IPS-15b (cell line): Measurements from ENCODE around the gene RAB30.

Experiments used
- H3K27me3 ChIP-seq: one replicate; pipeline ENCODE4 v1.6.1; 2013; ENCODE audit warnings: low read length; ENCODE audit not compliant: control insufficient read depth, insufficient read depth
- H3K36me3 ChIP-seq: one replicate; pipeline ENCODE4 v1.6.1; 2013; ENCODE audit warnings: low read length; ENCODE audit not compliant: control insufficient read depth, insufficient read depth
- H3K4me1 ChIP-seq: one replicate; pipeline ENCODE4 v1.6.1; 2013; ENCODE audit warnings: mild to moderate bottlenecking, low read length; ENCODE audit not compliant: control insufficient read depth, insufficient read depth
- H3K4me3 ChIP-seq: one replicate; pipeline ENCODE4 v1.5.1; 2013; ENCODE audit warnings: low read depth, low read length
- H3K9ac ChIP-seq: one replicate; pipeline ENCODE4 v1.6.1; 2013; ENCODE audit warnings: low read depth, mild to moderate bottlenecking, low read length
- H3K9me3 ChIP-seq: one replicate; pipeline ENCODE4 v1.6.1; 2013; ENCODE audit warnings: mild to moderate bottlenecking, low read length; ENCODE audit not compliant: control insufficient read depth, insufficient read depth

The RAB30 gene

DNA sequence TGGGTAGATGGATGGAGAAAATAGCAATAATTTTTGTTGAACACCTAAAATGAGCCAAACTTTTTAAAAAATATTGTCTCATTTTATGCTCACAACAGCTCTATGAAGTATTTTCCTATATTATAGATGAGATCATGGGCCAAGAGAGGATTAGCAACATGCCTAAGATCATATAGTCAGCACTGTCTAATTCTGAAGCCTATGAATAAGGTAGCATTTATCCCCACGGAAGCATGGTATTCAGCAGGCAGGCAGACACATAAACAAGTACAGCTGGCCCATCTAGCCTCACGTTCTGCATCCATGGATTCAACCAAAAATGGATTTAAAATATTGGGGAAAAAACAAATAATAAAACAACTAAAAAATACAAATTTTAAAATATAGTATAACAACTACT lies 21.9 kb upstream of the RAB30 start:
- no peaks in the 10 kb centered on the region for H3K27me3 ChIP-seq

DNA sequence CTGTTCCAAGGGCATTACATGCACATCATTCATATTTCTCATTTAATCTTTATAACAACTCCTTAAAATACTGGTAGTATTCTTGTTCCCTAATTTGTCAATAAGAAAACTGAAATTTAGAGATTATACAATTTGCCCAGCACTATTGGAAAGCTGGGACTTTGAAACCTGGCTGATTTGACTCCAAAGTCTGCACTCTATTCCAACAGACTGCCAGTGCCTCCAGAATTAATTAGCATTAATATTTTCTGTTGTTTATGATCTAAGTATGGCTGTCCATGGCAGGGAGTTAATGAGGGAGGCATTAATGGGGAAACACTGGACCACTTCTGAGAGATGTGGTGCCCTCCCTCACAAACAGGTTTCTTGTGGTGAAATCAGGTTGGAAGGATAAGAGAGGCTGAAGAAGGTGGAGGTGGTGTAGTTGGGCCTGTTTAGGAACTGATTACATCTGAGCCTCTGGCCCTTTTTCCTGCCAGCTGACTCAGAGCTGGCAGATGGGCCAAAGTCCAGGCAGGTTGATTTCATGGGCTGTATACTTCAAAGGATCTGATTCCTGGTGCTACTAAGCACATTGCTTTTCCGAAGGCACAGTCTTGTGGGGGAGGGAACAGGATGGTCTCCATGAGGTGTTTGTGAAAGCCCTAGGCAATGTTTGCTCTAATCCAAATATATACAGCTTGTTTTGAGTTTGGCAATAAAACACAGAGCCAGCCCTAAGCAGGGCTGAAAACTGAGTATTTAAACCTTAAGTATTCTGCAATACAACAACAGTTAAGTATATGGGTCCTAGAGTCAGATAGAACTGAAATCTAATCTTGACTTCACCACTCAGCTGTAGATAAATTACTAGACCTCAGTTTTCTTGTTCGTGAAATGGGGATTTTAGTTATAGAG lies 21.0 kb upstream of the RAB30 start:
- no peaks in the 10 kb centered on the region for H3K9me3 ChIP-seq
- no peak overlapping the region for H3K4me3 ChIP-seq
- no peaks in the 10 kb centered on the region for H3K4me1 ChIP-seq
- H3K9ac ChIP-seq, result peak overlapping the region; percentile 9
- H3K36me3 ChIP-seq, result no peaks in the 10 kb centered on the region
- H3K27me3 ChIP-seq, result no peaks in the 10 kb centered on the region

More for the DNA sequence above, 21.9 kb upstream of the RAB30 start:
- H3K9ac ChIP-seq, result no peak overlapping the region
- H3K4me1 ChIP-seq, result no peaks in the 10 kb centered on the region
- no peaks in the 10 kb centered on the region for H3K36me3 ChIP-seq
- H3K4me3 ChIP-seq, result no peak overlapping the region
- H3K9me3 ChIP-seq, result no peaks in the 10 kb centered on the region

- Histone ChIP-seq H3K36me3 (no peaks in the 10 kb centered on the region), H3K27me3 (no peaks in the 10 kb centered on the region), H3K9ac (no peak overlapping the region), H3K9me3 (no peaks in the 10 kb centered on the region), H3K4me3 (no peak overlapping the region), H3K4me1 (no peaks in the 10 kb centered on the region)
Measured at GRCh38 chr11:83088965-83089364, 17.3 kb upstream of the RAB30 start.

GRCh38 chr11:83087035-83087434 lies 15.3 kb upstream of the RAB30 start:
- no peaks in the 10 kb centered on the region for H3K36me3 ChIP-seq
- no peaks in the 10 kb centered on the region for H3K27me3 ChIP-seq
- no peak overlapping the region for H3K4me3 ChIP-seq
- H3K9ac ChIP-seq, result no peak overlapping the region
- no peaks in the 10 kb centered on the region for H3K9me3 ChIP-seq
- no peaks in the 10 kb centered on the region for H3K4me1 ChIP-seq

DNA sequence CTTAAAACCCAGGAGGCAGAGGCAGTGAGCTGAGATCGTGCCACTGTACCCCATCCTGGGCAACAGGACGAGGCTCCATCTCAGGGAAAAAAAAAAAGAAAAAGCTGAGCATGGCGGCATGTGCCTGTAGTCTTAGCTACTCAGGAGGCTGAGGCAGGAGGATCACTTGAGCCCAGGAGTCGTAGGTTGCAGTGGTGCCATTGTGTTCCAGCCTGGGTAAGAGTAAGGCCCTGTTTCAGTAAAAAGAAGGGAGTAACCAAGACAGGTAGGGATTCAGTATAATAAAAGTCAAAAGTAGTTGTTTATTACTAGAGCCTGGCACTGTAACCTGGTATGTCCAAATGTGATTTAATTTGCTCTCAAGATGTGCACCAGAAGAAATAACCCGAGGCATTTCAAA lies 8.1 kb upstream of the RAB30 start:
- H3K9me3 ChIP-seq, result no peaks in the 10 kb centered on the region
- no peaks in the 10 kb centered on the region for H3K27me3 ChIP-seq
- H3K4me3 ChIP-seq, result no peak overlapping the region
- no peaks in the 10 kb centered on the region for H3K4me1 ChIP-seq
- no peak overlapping the region for H3K9ac ChIP-seq
- H3K36me3 ChIP-seq, result no peaks in the 10 kb centered on the region

GRCh38 chr11:83078269-83078668 lies 6.6 kb upstream of the RAB30 start:
- no peaks in the 10 kb centered on the region for H3K36me3 ChIP-seq

GRCh38 chr11:83073884-83074283 lies 2.2 kb upstream of the RAB30 start:
- no peaks in the 10 kb centered on the region for H3K27me3 ChIP-seq
- no peak overlapping the region for H3K4me3 ChIP-seq
- no peak overlapping the region for H3K9ac ChIP-seq
- peaks cover 15% of the 10 kb centered on the region for H3K4me1 ChIP-seq
- H3K9me3 ChIP-seq, result no peaks in the 10 kb centered on the region
- H3K36me3 ChIP-seq, result no peaks in the 10 kb centered on the region

More at GRCh38 chr11:83078269-83078668, 6.6 kb upstream of the RAB30 start:
- no peak overlapping the region for H3K4me3 ChIP-seq
- H3K9ac ChIP-seq, result no peak overlapping the region
- H3K27me3 ChIP-seq, result no peaks in the 10 kb centered on the region
- H3K4me1 ChIP-seq, result peaks cover 2% of the 10 kb centered on the region
- no peaks in the 10 kb centered on the region for H3K9me3 ChIP-seq

GRCh38 chr11:83073258-83073657 lies 1.6 kb upstream of the RAB30 start:
- peaks cover 15% of the 10 kb centered on the region for H3K4me1 ChIP-seq
- H3K36me3 ChIP-seq, result no peaks in the 10 kb centered on the region
- H3K4me3 ChIP-seq, result peak overlapping the region; percentile 98
- H3K27me3 ChIP-seq, result no peaks in the 10 kb centered on the region
- H3K9me3 ChIP-seq, result no peaks in the 10 kb centered on the region
- no peak overlapping the region for H3K9ac ChIP-seq

GRCh38 chr11:83072350-83073242 lies 899 bp upstream of the RAB30 start:
- no peaks in the 10 kb centered on the region for H3K9me3 ChIP-seq
- no peaks in the 10 kb centered on the region for H3K36me3 ChIP-seq
- peak overlapping the region; percentile 98 for H3K4me3 ChIP-seq
- H3K9ac ChIP-seq, result peak overlapping the region; percentile 99
- H3K27me3 ChIP-seq, result no peaks in the 10 kb centered on the region
- peaks cover 15% of the 10 kb centered on the region for H3K4me1 ChIP-seq

DNA sequence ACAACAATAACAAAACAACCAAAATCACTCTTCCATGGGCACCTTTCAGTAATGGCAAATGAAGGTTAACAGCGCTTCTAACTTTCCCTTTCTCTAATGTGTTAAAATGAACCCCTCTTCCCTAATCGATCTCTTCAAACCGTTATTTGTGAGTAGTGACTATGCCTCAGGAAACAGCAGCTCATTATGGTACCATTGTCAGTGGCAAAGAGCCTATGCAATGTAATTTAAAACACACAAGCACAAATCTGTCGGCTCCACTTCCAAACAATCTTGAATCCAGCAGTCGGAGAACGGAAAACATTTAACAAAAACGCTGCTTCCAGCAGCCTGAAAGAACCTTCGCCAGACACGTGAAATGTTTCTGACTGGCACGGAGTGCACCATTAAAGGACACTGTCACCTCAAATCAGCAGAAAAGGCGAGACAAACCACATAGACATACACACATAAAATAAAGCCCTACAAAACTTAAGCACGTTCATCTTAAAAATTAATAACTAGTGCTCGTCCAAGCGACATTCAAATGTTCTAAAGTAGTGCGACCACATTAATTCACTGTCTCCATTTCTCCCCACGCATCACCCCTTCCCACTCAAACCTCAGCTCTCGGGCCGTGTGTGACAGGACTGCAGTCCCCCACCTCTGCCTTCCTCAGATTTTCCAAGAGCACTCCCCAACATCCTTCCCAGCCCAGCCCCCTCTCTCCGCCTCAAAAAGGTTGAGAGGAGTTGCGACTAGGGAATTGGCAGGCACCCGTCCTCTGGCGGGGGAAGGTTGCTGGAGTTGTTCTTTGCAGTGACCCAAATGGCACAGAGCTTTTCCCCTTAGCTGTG lies 748 bp downstream of the RAB30 start:
- Histone ChIP-seq H3K4me1 (peaks cover 15% of the 10 kb centered on the region), H3K4me3 (peak overlapping the region; percentile 98), H3K36me3 (no peaks in the 10 kb centered on the region), H3K9me3 (no peaks in the 10 kb centered on the region), H3K9ac (peak overlapping the region; percentile 28), H3K27me3 (no peaks in the 10 kb centered on the region)

- Histone ChIP-seq H3K27me3 (no peaks in the 10 kb centered on the region), H3K9me3 (no peaks in the 10 kb centered on the region), H3K36me3 (no peaks in the 10 kb centered on the region), H3K4me3 (peak overlapping the region; percentile 98), H3K4me1 (peaks cover 15% of the 10 kb centered on the region), H3K9ac (no peak overlapping the region)
Measured at GRCh38 chr11:83070044-83070701, 1.5 kb downstream of the RAB30 start.
